Endothelial cell of umbilical vein (primary cell): Measurements from ENCODE around the gene SOX9.

Experiments used
- EZH2 ChIP-seq: IDR thresholded peaks from 2 replicates; pipeline ENCODE4 v1.6.1; 2012; ENCODE audit warnings: borderline replicate concordance, low read depth, mild to moderate bottlenecking, moderate library complexity, low read length, inconsistent platforms; ENCODE audit not compliant: severe bottlenecking
- POLR2A ChIP-seq: IDR thresholded peaks from 2 replicates; pipeline ENCODE4 v1.6.1; 2012; ENCODE audit warnings: low read depth, mild to moderate bottlenecking, control low read depth, low read length
- POLR2AphosphoS5 ChIP-seq: IDR thresholded peaks from 2 replicates; pipeline ENCODE4 v1.6.1; 2012; ENCODE audit warnings: low read depth, mild to moderate bottlenecking, control low read depth, low read length, moderate library complexity; ENCODE audit not compliant: insufficient read depth
- TF ChIP-seq, protein P1 (sequence below), 2 donors: IDR thresholded peaks; 1 replicate in 1 of 2; 2 replicates in 1 of 2; pipeline ENCODE4 v1.5.1; 2011; ENCODE audit warnings: low read length in 2 of 2, mild to moderate bottlenecking in 2 of 2, moderate library complexity in 2 of 2, control low read depth in 1 of 2, inconsistent platforms in 1 of 2, low read depth in 1 of 2; ENCODE audit not compliant: insufficient read depth in 1 of 2; ENCODE audit errors: extremely low read depth in 1 of 2
- TF ChIP-seq, protein P2 (sequence below): IDR thresholded peaks from 2 replicates; pipeline ENCODE4 v1.6.1; 2011; ENCODE audit not compliant: insufficient read depth, insufficient read length

DNA sequence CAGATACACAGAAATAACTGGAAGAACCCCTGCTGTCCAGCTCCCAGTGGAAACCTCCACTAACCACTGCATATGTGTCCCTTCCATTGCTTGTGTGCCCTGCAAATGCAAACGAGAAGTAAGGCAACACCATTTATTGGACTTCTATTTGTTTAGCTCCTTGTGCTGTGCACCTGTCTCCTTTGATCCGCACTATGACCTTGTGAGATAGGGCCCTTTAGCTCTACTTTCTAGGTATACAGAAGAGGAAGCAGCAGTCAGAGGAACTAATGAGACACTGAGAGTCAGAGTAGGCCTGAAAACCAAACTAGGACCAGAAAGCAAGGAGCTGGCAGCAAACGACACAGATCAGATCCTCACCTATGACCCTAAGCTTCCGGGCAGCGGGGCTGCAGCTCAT is 22.4 kb downstream of the SOX9 start:
- TF ChIP-seq EZH2 (no peak), POLR2AphosphoS5 (no peak), POLR2A (no peak)
- TF ChIP-seq, protein P1, sequence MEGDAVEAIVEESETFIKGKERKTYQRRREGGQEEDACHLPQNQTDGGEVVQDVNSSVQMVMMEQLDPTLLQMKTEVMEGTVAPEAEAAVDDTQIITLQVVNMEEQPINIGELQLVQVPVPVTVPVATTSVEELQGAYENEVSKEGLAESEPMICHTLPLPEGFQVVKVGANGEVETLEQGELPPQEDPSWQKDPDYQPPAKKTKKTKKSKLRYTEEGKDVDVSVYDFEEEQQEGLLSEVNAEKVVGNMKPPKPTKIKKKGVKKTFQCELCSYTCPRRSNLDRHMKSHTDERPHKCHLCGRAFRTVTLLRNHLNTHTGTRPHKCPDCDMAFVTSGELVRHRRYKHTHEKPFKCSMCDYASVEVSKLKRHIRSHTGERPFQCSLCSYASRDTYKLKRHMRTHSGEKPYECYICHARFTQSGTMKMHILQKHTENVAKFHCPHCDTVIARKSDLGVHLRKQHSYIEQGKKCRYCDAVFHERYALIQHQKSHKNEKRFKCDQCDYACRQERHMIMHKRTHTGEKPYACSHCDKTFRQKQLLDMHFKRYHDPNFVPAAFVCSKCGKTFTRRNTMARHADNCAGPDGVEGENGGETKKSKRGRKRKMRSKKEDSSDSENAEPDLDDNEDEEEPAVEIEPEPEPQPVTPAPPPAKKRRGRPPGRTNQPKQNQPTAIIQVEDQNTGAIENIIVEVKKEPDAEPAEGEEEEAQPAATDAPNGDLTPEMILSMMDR (IDR thresholded peaks at IDR 0.05; ENCODE audit: extremely low read depth in 1 of 2, insufficient read depth in 1 of 2, low read depth in 1 of 2, low read length in 2 of 2) = no peak
- TF ChIP-seq, protein P2, sequence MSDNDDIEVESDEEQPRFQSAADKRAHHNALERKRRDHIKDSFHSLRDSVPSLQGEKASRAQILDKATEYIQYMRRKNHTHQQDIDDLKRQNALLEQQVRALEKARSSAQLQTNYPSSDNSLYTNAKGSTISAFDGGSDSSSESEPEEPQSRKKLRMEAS = no peak
